RWPE2 (cell line): ENCODE measurements around the gene CIDEC.
A peak's percentile ranks its signal among the peaks of the same experiment; 100 is the strongest.
"Not testable (repeated sequence)": the region's sequence is repeated elsewhere in the genome, so short reads cannot be mapped to it uniquely, and the experiment has no call there.

Experiments used
- ATAC-seq: fragments of 200-7000 bp; cut with Tn5 transposase; 3 replicates; pipeline ENCODE4 v1.9.1; 2021; ENCODE audit warnings: low read depth
- DNase-seq: peaks from one replicate; pipeline ENCODE4 v3.0.0-alpha.2; 2020; ENCODE audit warnings: low spot score
- H3K27ac ChIP-seq: fragments of 450-650 bp; 2 replicates; pipeline ENCODE4 v1.5.1; 2017; ENCODE audit warnings: mild to moderate bottlenecking; ENCODE audit not compliant: poor library complexity, severe bottlenecking
- H3K27me3 ChIP-seq: fragments of 250-450 bp; sonication (Bioruptor Pico); 2 replicates; pipeline ENCODE4 v1.5.1; 2021; ENCODE audit warnings: mild to moderate bottlenecking, moderate library complexity; ENCODE audit not compliant: insufficient read depth, poor library complexity, severe bottlenecking
- H3K36me3 ChIP-seq: fragments of 250-450 bp; sonication (Bioruptor Pico); 2 replicates; pipeline ENCODE4 v1.5.1; 2020; ENCODE audit warnings: low read depth, mild to moderate bottlenecking, moderate library complexity
- H3K4me1 ChIP-seq: fragments of 250-450 bp; sonication (Bioruptor Pico); 2 replicates; pipeline ENCODE4 v1.5.1; 2021; ENCODE audit warnings: mild to moderate bottlenecking, moderate library complexity; ENCODE audit not compliant: insufficient read depth, poor library complexity, severe bottlenecking
- H3K4me3 ChIP-seq: fragments of 250-450 bp; sonication (Bioruptor Pico); 2 replicates; pipeline ENCODE4 v1.5.1; 2021; ENCODE audit warnings: mild to moderate bottlenecking, moderate library complexity; ENCODE audit not compliant: severe bottlenecking
- H3K9me3 ChIP-seq: fragments of 250-450 bp; sonication (Bioruptor Pico); 2 replicates; pipeline ENCODE4 v1.5.1; 2021; ENCODE audit warnings: mild to moderate bottlenecking, moderate library complexity; ENCODE audit not compliant: severe bottlenecking
- CTCF ChIP-seq: fragments of 450-650 bp; IDR thresholded peaks from one replicate; pipeline ENCODE4 v1.5.1; 2017; ENCODE audit warnings: mild to moderate bottlenecking, moderate library complexity; ENCODE audit not compliant: poor library complexity, severe bottlenecking

CIDEC gene

GRCh38 chr3:9875448-9875847 lies 4.6 kb downstream of the CIDEC start:
- H3K36me3 ChIP-seq: no peaks in the 10 kb centered on the region
- H3K9me3 ChIP-seq: no peaks in the 10 kb centered on the region
- H3K4me3 ChIP-seq: no peak overlapping the region
- no peak for ATAC-seq
- H3K27me3 ChIP-seq: no peaks in the 10 kb centered on the region
- no peak for TF ChIP-seq CTCF
- no peak overlapping the region for H3K27ac ChIP-seq
- peaks cover 4% of the 10 kb centered on the region for H3K4me1 ChIP-seq
- DNase-seq: no peak

- H3K27ac ChIP-seq: not testable (repeated sequence)
Observed at GRCh38 chr3:9872067-9872466, 8.0 kb downstream of the CIDEC start.

GRCh38 chr3:9870978-9871377 lies 9.1 kb downstream of the CIDEC start:
- Histone ChIP-seq H3K27ac (peak overlapping the region; percentile 28), H3K27me3 (no peaks in the 10 kb centered on the region), H3K9me3 (no peaks in the 10 kb centered on the region), H3K4me1 (peaks cover 4% of the 10 kb centered on the region), H3K36me3 (no peaks in the 10 kb centered on the region), H3K4me3 (no peak overlapping the region)
- ATAC-seq (peak; percentile 35; the same call in 1 of the 3 replicates), DNase-seq (no peak)
- TF ChIP-seq CTCF: no peak

More at GRCh38 chr3:9872067-9872466, 8.0 kb downstream of the CIDEC start:
- ATAC-seq, H3K9me3 ChIP-seq, DNase-seq, H3K36me3 ChIP-seq, H3K4me3 ChIP-seq, H3K27me3 ChIP-seq, H3K4me1 ChIP-seq: not testable (repeated sequence)

GRCh38 chr3:9869955-9870354 lies 10.1 kb downstream of the CIDEC start:
- Histone ChIP-seq H3K4me1 (peaks cover 4% of the 10 kb centered on the region), H3K27me3 (no peaks in the 10 kb centered on the region), H3K36me3 (no peaks in the 10 kb centered on the region), H3K9me3 (no peaks in the 10 kb centered on the region), H3K4me3 (no peak overlapping the region), H3K27ac (no peak overlapping the region)
- DNase-seq: no peak
- no peak for ATAC-seq
- TF ChIP-seq CTCF: no peak

- DNase-seq (no peak), ATAC-seq (no peak)
- peaks cover 15% of the 10 kb centered on the region for H3K4me1 ChIP-seq
- H3K27ac ChIP-seq: no peak overlapping the region
- H3K36me3 ChIP-seq: no peaks in the 10 kb centered on the region
- no peaks in the 10 kb centered on the region for H3K27me3 ChIP-seq
- no peak overlapping the region for H3K4me3 ChIP-seq
- TF ChIP-seq CTCF: no peak
- no peaks in the 10 kb centered on the region for H3K9me3 ChIP-seq
Observed at GRCh38 chr3:9867106-9867505, 12.9 kb downstream of the CIDEC start.
